GM10266 (cell line): ENCODE data around the gene AGO3.

Source experiments
- DNase-seq: peaks from one replicate; pipeline ENCODE4 v3.0.0; 2012; ENCODE audit errors: extremely low spot score
- CTCF ChIP-seq: IDR thresholded peaks from 2 replicates; pipeline ENCODE4 v1.5.1; 2012; ENCODE audit warnings: mild to moderate bottlenecking, low read depth; ENCODE audit not compliant: control insufficient read depth, insufficient read depth; ENCODE audit errors: missing control alignments

The AGO3 gene

GRCh38 chr1:35935442-35936388, 4.8 kb downstream of the AGO3 start:
- no peak for DNase-seq
- TF ChIP-seq CTCF: no peak

- no peak for TF ChIP-seq CTCF
- no peak for DNase-seq
Measured at GRCh38 chr1:35936838-35937237, 5.9 kb downstream of the AGO3 start.

- DNase-seq: no peak
- TF ChIP-seq CTCF: no peak
Measured at GRCh38 chr1:35939484-35939883, 8.6 kb downstream of the AGO3 start.

- DNase-seq: no peak
- TF ChIP-seq CTCF: no peak
Measured at GRCh38 chr1:35945327-35945726, 14.4 kb downstream of the AGO3 start.

- no peak for TF ChIP-seq CTCF
- no peak for DNase-seq
Measured at GRCh38 chr1:35947547-35947946, 16.6 kb downstream of the AGO3 start.

- no peak for DNase-seq
- TF ChIP-seq CTCF: no peak
Measured at GRCh38 chr1:35958558-35958957, 27.7 kb downstream of the AGO3 start.

GRCh38 chr1:35959304-35959703, 28.4 kb downstream of the AGO3 start:
- no peak for DNase-seq
- no peak for TF ChIP-seq CTCF
